GM12878 (cell line): ENCODE results near the gene UBA7.

Experiments used
- CTCF ChIP-seq, 3 experiments: IDR thresholded peaks in 2 of 3; conservative IDR thresholded peaks in 1 of 3; 2 replicates each; pipeline ENCODE4 v1.5.1; 2011; ENCODE audit warnings: low read depth in 3 of 3, low read length in 3 of 3, mild to moderate bottlenecking in 3 of 3, control low read depth in 2 of 3, moderate library complexity in 2 of 3, inconsistent platforms in 1 of 3, mixed read lengths in 1 of 3; ENCODE audit not compliant: control insufficient read depth in 2 of 3, insufficient read depth in 1 of 3; ENCODE audit errors: extremely low read depth in 1 of 3
- MXI1 ChIP-seq: fragments of 150-350 bp; IDR thresholded peaks from 2 replicates; pipeline ENCODE4 v1.6.1; 2011; ENCODE audit warnings: low read depth, mild to moderate bottlenecking, inconsistent platforms, low read length, improper control_type of control experiment

- TF ChIP-seq MXI1 (no peak), CTCF (IDR thresholded peaks at IDR 0.05 in 2 of 3, conservative IDR thresholded peaks at IDR 0.05 in 1 of 3; ENCODE audit: control insufficient read depth in 2 of 3, extremely low read depth in 1 of 3, insufficient read depth in 1 of 3, low read depth in 3 of 3, low read length in 3 of 3) (no peak)
These were observed 22.2 kb downstream of the UBA7 start for GRCh38 chr3:49791571-49791970.
